Prostate gland (tissue), 2 donors: ENCODE results near the gene DHDH. TPM values are rescaled to one million over a fixed set of nuclear protein-coding genes. Genes with fewer than 3 reads are reported as not detected.

ENCODE experiments used
- DNase-seq: peaks from one replicate; pipeline ENCODE4 v3.0.0-alpha.2; 2019; ENCODE audit warnings: low spot score
- H3K27ac ChIP-seq, 2 donors: fragments of 200-600 bp; sonication (generic); 2 replicates each; pipeline ENCODE4 v1.5.1; 2017 to 2019
- H3K27me3 ChIP-seq: fragments of 200-600 bp; sonication (generic); replicated peaks from 2 replicates; pipeline ENCODE4 v1.5.1; 2019; ENCODE audit not compliant: insufficient read depth
- H3K36me3 ChIP-seq, 2 donors: fragments of 200-600 bp; sonication (generic); 1 replicate in 1 of 2; 2 replicates in 1 of 2; pipeline versions ENCODE4 v1.5.1 to v1.8.1; 2017 to 2019
- H3K4me1 ChIP-seq: fragments of 200-600 bp; sonication (generic); replicated peaks from 2 replicates; pipeline ENCODE4 v1.5.1; 2019
- H3K4me3 ChIP-seq, 2 donors: fragments of 200-600 bp; sonication (generic); 2 replicates each; pipeline ENCODE4 v1.5.1; 2017 to 2019
- H3K9me3 ChIP-seq: fragments of 200-600 bp; sonication (generic); 2 replicates; pipeline ENCODE4 v1.5.1; 2017
- CTCF ChIP-seq, 4 experiments: fragments of 200-600 bp in 2 of 4; fragments of 450-650 bp in 2 of 4; sonication (generic) in 2 of 4; IDR thresholded peaks; 1 replicate in 3 of 4; 2 replicates in 1 of 4; pipeline ENCODE4 v1.5.1; 2016 to 2019; ENCODE audit warnings: antibody characterized with exemption in 4 of 4, mild to moderate bottlenecking in 2 of 4, moderate library complexity in 2 of 4
- POLR2A ChIP-seq: fragments of 450-650 bp; IDR thresholded peaks from one replicate; pipeline ENCODE4 v1.6.1; 2016; ENCODE audit warnings: antibody characterized with exemption, mild to moderate bottlenecking
- POLR2AphosphoS5 ChIP-seq: sonication (generic); formaldehyde crosslinking; IDR thresholded peaks from one replicate; pipeline ENCODE4 v1.6.1; 2017; ENCODE audit warnings: antibody characterized with exemption
- WGBS: methylation state at CpG from one replicate; pipeline ENCODE4 v1.1.5; 2018; 5-methylcytosine and 5-hydroxymethylcytosine counted together
- intact Hi-C: fragments of 100-400 bp; cut with DNase I; formaldehyde crosslinking; loops from one replicate; pipeline ENCODE4 v1.14.2; 2022
- total RNA-seq, 2 donors: library from RNA; depleted of rRNA; stranded (reverse); fragments of >200 nt; gene quantifications; one replicate each; pipeline ENCODE4 v1.1.0, GENCODE V29; 2016

DHDH gene
- total RNA-seq, 2 donors from 2014 or later = 4.6 to 12.6 TPM

GRCh38 chr19:48950830-48951519 lies 17.5 kb downstream of the DHDH start:
- peak overlapping the region; percentile 8 to 41 for H3K27ac ChIP-seq
- no peaks in the 10 kb centered on the region for H3K27me3 ChIP-seq
- TF ChIP-seq CTCF (IDR thresholded peaks at IDR 0.05) = no peak
- no peak for TF ChIP-seq POLR2AphosphoS5
- no peak for TF ChIP-seq POLR2A
- no peak overlapping the region for H3K4me3 ChIP-seq
- no peaks in the 10 kb centered on the region for H3K4me1 ChIP-seq
- H3K36me3 ChIP-seq = no peaks in the 10 kb centered on the region
- intact Hi-C loops = no loop called here
- 42% methylated on average over 9 of the region's 9 CpGs for WGBS
- no peaks in the 10 kb centered on the region for H3K9me3 ChIP-seq
- DNase-seq = no peak

GRCh38 chr19:48953141-48953540 lies 19.6 kb downstream of the DHDH start:
- intact Hi-C loops = no loop called here
- Histone ChIP-seq H3K4me3 (no peak overlapping the region), H3K27ac (no peak overlapping the region), H3K9me3 (no peaks in the 10 kb centered on the region), H3K4me1 (no peaks in the 10 kb centered on the region), H3K36me3 (no peaks in the 10 kb centered on the region), H3K27me3 (no peaks in the 10 kb centered on the region)
- DNase-seq = no peak
- 86% methylated on average over 4 of the region's 4 CpGs for WGBS
- TF ChIP-seq CTCF (IDR thresholded peaks at IDR 0.05) = no peak

- 55% methylated on average over 11 of the region's 11 CpGs for WGBS
- H3K36me3 ChIP-seq = no peaks in the 10 kb centered on the region
- TF ChIP-seq CTCF (IDR thresholded peaks at IDR 0.05) = no peak
- TF ChIP-seq POLR2AphosphoS5 = no peak
- TF ChIP-seq POLR2A = no peak
- H3K4me3 ChIP-seq = peak overlapping the region; percentile 79 to 93
- intact Hi-C loops = no loop called here
- no peaks in the 10 kb centered on the region for H3K9me3 ChIP-seq
- no peaks in the 10 kb centered on the region for H3K27me3 ChIP-seq
- peak overlapping the region; percentile 77 to 81 for H3K27ac ChIP-seq
- H3K4me1 ChIP-seq = no peaks in the 10 kb centered on the region
- DNase-seq = no peak
Observed at GRCh38 chr19:48953990-48954594, 20.6 kb downstream of the DHDH start.

GRCh38 chr19:48954595-48955307 lies 21.3 kb downstream of the DHDH start, which contains the start of gene BAX:
Gene BAX, plus strand, starts transcription at chr19:48954875. Its CDS starts 54 bp downstream, at chr19:48954929.
- WGBS = under 1% methylated on average over 45 of the region's 71 CpGs
- Histone ChIP-seq H3K4me3 (peak within 1 kb of the TSS; percentile 79 to 93), H3K27ac (peak within 1 kb of the TSS; percentile 77 to 81), H3K4me1 (no peaks in the 10 kb centered on the region), H3K36me3 (no peaks in the 10 kb centered on the region), H3K27me3 (no peaks in the 10 kb centered on the region), H3K9me3 (no peaks in the 10 kb centered on the region)
- peak; percentile 95 for TF ChIP-seq POLR2AphosphoS5
- peak in 2 of 4 experiments; percentile 33 to 38 for TF ChIP-seq CTCF (IDR thresholded peaks at IDR 0.05)
- peak; percentile 83 for TF ChIP-seq POLR2A
- intact Hi-C loops = no loop called here
- DNase-seq = peak; percentile 95
